ENCODE results near the gene ITGA5.

GRCh38 chr12:54465857-54466523 lies 46.9 kb upstream of the ITGA5 start:
- no peak for TF ChIP-seq CTCF (IDR thresholded peaks at IDR 0.05)
- TF ChIP-seq POLR2AphosphoS5 (IDR thresholded peaks at IDR 0.05): no peak
- TF ChIP-seq POLR2A (IDR thresholded peaks at IDR 0.05): no peak

Measured in prostate gland (tissue), 2 donors.